ENCODE measurements around the gene PCCA.

DNA sequence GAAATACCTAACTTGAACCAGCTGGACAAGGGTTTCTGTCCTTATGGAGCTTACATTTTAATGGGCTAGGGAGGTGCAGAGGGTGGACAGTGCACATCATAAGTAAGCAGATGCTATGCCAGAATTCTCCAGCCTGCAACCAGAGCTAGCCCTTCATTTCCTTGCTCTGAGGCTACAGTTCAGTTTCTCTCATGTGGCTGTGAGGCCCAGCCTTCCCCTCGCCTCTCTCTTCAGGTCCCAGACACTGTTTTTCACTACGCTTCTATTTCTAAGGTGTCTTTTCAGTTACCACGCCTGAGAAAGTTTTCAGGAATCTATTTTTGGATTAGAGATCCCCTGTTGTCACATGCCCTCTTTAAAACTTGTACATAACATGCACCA lies 141.9 kb downstream of the PCCA start:
- no peak for TF ChIP-seq POLR2A (IDR thresholded peaks at IDR 0.05)
- TF ChIP-seq, protein P1, sequence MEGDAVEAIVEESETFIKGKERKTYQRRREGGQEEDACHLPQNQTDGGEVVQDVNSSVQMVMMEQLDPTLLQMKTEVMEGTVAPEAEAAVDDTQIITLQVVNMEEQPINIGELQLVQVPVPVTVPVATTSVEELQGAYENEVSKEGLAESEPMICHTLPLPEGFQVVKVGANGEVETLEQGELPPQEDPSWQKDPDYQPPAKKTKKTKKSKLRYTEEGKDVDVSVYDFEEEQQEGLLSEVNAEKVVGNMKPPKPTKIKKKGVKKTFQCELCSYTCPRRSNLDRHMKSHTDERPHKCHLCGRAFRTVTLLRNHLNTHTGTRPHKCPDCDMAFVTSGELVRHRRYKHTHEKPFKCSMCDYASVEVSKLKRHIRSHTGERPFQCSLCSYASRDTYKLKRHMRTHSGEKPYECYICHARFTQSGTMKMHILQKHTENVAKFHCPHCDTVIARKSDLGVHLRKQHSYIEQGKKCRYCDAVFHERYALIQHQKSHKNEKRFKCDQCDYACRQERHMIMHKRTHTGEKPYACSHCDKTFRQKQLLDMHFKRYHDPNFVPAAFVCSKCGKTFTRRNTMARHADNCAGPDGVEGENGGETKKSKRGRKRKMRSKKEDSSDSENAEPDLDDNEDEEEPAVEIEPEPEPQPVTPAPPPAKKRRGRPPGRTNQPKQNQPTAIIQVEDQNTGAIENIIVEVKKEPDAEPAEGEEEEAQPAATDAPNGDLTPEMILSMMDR (IDR thresholded peaks at IDR 0.05), result no peak

All from breast epithelium (tissue), 3 donors.